GM23338 (cell line): ENCODE data around the gene SIAH1. TPM values are rescaled to one million over a fixed set of nuclear protein-coding genes. Genes with fewer than 3 reads are reported as not detected.
A peak's percentile ranks its signal among the peaks of the same experiment; 100 is the strongest.

Source experiments
- ATAC-seq: fragments of 200-7000 bp; cut with Tn5 transposase; 3 replicates; pipeline ENCODE4 v1.9.1; 2020
- DNase-seq: peaks from one replicate; pipeline ENCODE4 v3.0.0-alpha.2; 2015; ENCODE audit warnings: low spot score
- H2AFZ ChIP-seq: fragments of 200-600 bp; sonication (generic); 2 replicates; pipeline ENCODE4 v1.8.0; 2016; ENCODE audit warnings: antibody characterized with exemption, mild to moderate bottlenecking, moderate library complexity
- H3F3A ChIP-seq: fragments of 200-600 bp; sonication (generic); replicated peaks from 2 replicates; pipeline ENCODE4 v1.8.0; 2017; ENCODE audit warnings: antibody characterized with exemption, mixed run types, low read depth
- H3K27ac ChIP-seq: fragments of 200-600 bp; sonication (generic); 2 replicates; pipeline ENCODE4 v1.6.1; 2016; ENCODE audit warnings: low read depth
- H3K27me3 ChIP-seq: fragments of 200-600 bp; sonication (generic); 2 replicates; pipeline ENCODE4 v1.8.0; 2016; ENCODE audit warnings: mild to moderate bottlenecking, mixed run types, moderate library complexity; ENCODE audit not compliant: insufficient read depth
- H3K36me3 ChIP-seq: fragments of 200-600 bp; sonication (generic); 2 replicates; pipeline ENCODE4 v1.8.0; 2016; ENCODE audit warnings: mild to moderate bottlenecking; ENCODE audit not compliant: insufficient read depth
- H3K4me1 ChIP-seq: fragments of 200-600 bp; sonication (generic); 2 replicates; pipeline ENCODE4 v1.8.0; 2016; ENCODE audit warnings: mild to moderate bottlenecking, moderate library complexity; ENCODE audit not compliant: insufficient read depth
- H3K4me2 ChIP-seq: fragments of 200-600 bp; sonication (generic); 2 replicates; pipeline ENCODE4 v1.7.1; 2017; ENCODE audit warnings: mixed run types
- H3K4me3 ChIP-seq: fragments of 200-600 bp; sonication (generic); 2 replicates; pipeline ENCODE4 v1.6.1; 2016; ENCODE audit warnings: mixed run types
- H3K79me2 ChIP-seq: fragments of 200-600 bp; sonication (generic); replicated peaks from 2 replicates; pipeline ENCODE4 v1.8.0; 2017; ENCODE audit warnings: mild to moderate bottlenecking; ENCODE audit not compliant: insufficient read depth
- H3K9me2 ChIP-seq: fragments of 200-600 bp; sonication (generic); 2 replicates; pipeline ENCODE4 v1.8.0; 2017; ENCODE audit not compliant: insufficient read depth
- H4K20me1 ChIP-seq: fragments of 200-600 bp; sonication (generic); replicated peaks from 2 replicates; pipeline ENCODE4 v1.8.0; 2017; ENCODE audit warnings: mild to moderate bottlenecking; ENCODE audit not compliant: insufficient read depth
- H3K27ac Mint-ChIP-seq: 2 replicates; pipeline ENCODE4 v1.8.0; 2020; ENCODE audit warnings: inconsistent platforms, mild to moderate bottlenecking, moderate library complexity, mixed read lengths
- H3K27me3 Mint-ChIP-seq: 3 replicates; pipeline ENCODE4 v1.8.0; 2022; ENCODE audit warnings: low read depth, mild to moderate bottlenecking, moderate library complexity, mixed read lengths, inconsistent platforms; ENCODE audit not compliant: insufficient read depth, poor library complexity
- H3K36me3 Mint-ChIP-seq: 3 replicates; pipeline ENCODE4 v1.8.0; 2021; ENCODE audit warnings: low read depth, mild to moderate bottlenecking, inconsistent platforms, moderate library complexity, mixed read lengths
- H3K4me1 Mint-ChIP-seq: 3 replicates; pipeline ENCODE4 v1.8.0; 2020; ENCODE audit warnings: mild to moderate bottlenecking, inconsistent platforms, mixed read lengths
- H3K4me3 Mint-ChIP-seq: 3 replicates; pipeline ENCODE4 v1.8.0; 2021; ENCODE audit warnings: moderate library complexity, mild to moderate bottlenecking, inconsistent platforms, mixed read lengths
- H3K9me3 Mint-ChIP-seq: 3 replicates; pipeline ENCODE4 v1.8.0; 2020; ENCODE audit warnings: moderate library complexity, mild to moderate bottlenecking, inconsistent platforms, mixed read lengths
- CTCF ChIP-seq, 2 experiments: fragments of 200-600 bp in 1 of 2; sonication (generic) in 1 of 2; conservative IDR thresholded peaks; 2 replicates each; pipeline versions ENCODE4 v1.5.1 to v1.6.1; 2016 to 2017; ENCODE audit warnings: antibody characterized with exemption in 2 of 2, low read depth in 2 of 2, mild to moderate bottlenecking in 2 of 2, moderate library complexity in 1 of 2
- ETS1 ChIP-seq: IDR thresholded peaks from 2 replicates; pipeline ENCODE4 v1.6.1; 2016; ENCODE audit warnings: antibody characterized with exemption
- EZH2 ChIP-seq: fragments of 200-600 bp; sonication (generic); IDR thresholded peaks from one replicate; pipeline ENCODE4 v1.8.0; 2017; ENCODE audit warnings: antibody characterized with exemption, mild to moderate bottlenecking, low read depth; ENCODE audit not compliant: unreplicated experiment
- EZH2phosphoT487 ChIP-seq: fragments of 200-600 bp; sonication (generic); IDR thresholded peaks from one replicate; pipeline ENCODE4 v1.8.1; 2018; ENCODE audit warnings: antibody characterized with exemption; ENCODE audit not compliant: unreplicated experiment
- JUNB ChIP-seq: IDR thresholded peaks from one replicate; pipeline ENCODE4 v1.6.1; 2016; ENCODE audit warnings: antibody characterized with exemption; ENCODE audit not compliant: unreplicated experiment
- NANOG ChIP-seq: IDR thresholded peaks from 2 replicates; pipeline ENCODE4 v1.6.1; 2016; ENCODE audit warnings: antibody characterized with exemption, borderline replicate concordance
- POLR2AphosphoS5 ChIP-seq: IDR thresholded peaks from 2 replicates; pipeline ENCODE4 v1.6.1; 2016; ENCODE audit warnings: antibody characterized with exemption, low read depth
- REST ChIP-seq: IDR thresholded peaks from one replicate; pipeline ENCODE4 v1.6.1; 2018; ENCODE audit warnings: antibody characterized with exemption; ENCODE audit not compliant: unreplicated experiment
- STAT1 ChIP-seq: IDR thresholded peaks from one replicate; pipeline ENCODE4 v1.6.1; 2016; ENCODE audit warnings: antibody characterized with exemption; ENCODE audit not compliant: unreplicated experiment
- ZNF114 ChIP-seq: fragments of 250-450 bp; sonication (Bioruptor Pico); IDR thresholded peaks from 2 replicates; pipeline ENCODE4 v1.5.0; 2020; ENCODE audit warnings: mild to moderate bottlenecking, moderate library complexity
- ZNF331 ChIP-seq: fragments of 250-450 bp; sonication (Bioruptor Pico); IDR thresholded peaks from 2 replicates; pipeline ENCODE4 v1.5.0; 2020; ENCODE audit warnings: low read depth, mild to moderate bottlenecking, moderate library complexity
- ZNF462 ChIP-seq: fragments of 250-450 bp; sonication (Bioruptor Pico); IDR thresholded peaks from 2 replicates; pipeline ENCODE4 v1.5.0; 2020; ENCODE audit warnings: mild to moderate bottlenecking, moderate library complexity
- polyA plus RNA-seq: library from polyadenylated mRNA; unstranded; fragments of >200 nt; fragmentation: Nextera tagmentation; extraction: Ambion mirVana; gene quantifications from 2 replicates; pipeline ENCODE4 v1.2.1, GENCODE V29; 2016
- total RNA-seq: library from RNA; depleted of rRNA; stranded (reverse); fragments of >200 nt; shearing (Covaris generic); gene quantifications from 2 replicates; pipeline ENCODE4 v1.2.3, GENCODE V29; 2014

The SIAH1 gene
- total and polyA plus RNA-seq, 2 experiments from 2014 or later, result 42.0 to 52.7 TPM

- Histone ChIP-seq H3K27me3 (no peaks in the 10 kb centered on the region), H3K9me2 (no peaks in the 10 kb centered on the region), H3K79me2 (no peaks in the 10 kb centered on the region), H4K20me1 (no peaks in the 10 kb centered on the region), H3F3A (no peaks in the 10 kb centered on the region), H3K27ac (no peak overlapping the region), H3K4me2 (no peak overlapping the region), H3K4me1 (peaks cover 10% of the 10 kb centered on the region), H3K4me3 (no peak overlapping the region), H3K36me3 (no peaks in the 10 kb centered on the region), H2AFZ (peak overlapping the region; percentile 38; the same call in 1 of the 2 replicates)
- no peak for ATAC-seq
- Mint-ChIP-seq H3K27me3 (peaks cover 10% of the 10 kb centered on the region), H3K36me3 (no peaks in the 10 kb centered on the region), H3K27ac (no peak overlapping the region), H3K9me3 (no peaks in the 10 kb centered on the region; the same call in 2 of the 3 replicates), H3K4me1 (peaks cover 8% of the 10 kb centered on the region), H3K4me3 (no peak overlapping the region)
- DNase-seq, result no peak
- TF ChIP-seq CTCF (conservative IDR thresholded peaks at IDR 0.05; ENCODE audit: low read depth in 2 of 2) (no peak), STAT1 (no peak), ZNF114 (CRISPR knock-in tag) (no peak), ETS1 (no peak), NANOG (no peak), EZH2 (no peak), ZNF462 (CRISPR knock-in tag) (no peak), ZNF331 (CRISPR knock-in tag) (no peak), REST (no peak), JUNB (no peak), POLR2AphosphoS5 (no peak), EZH2phosphoT487 (no peak)
These were observed 48.8 kb upstream of the SIAH1 start for GRCh38 chr16:48433850-48434530.
